Calu3 (cell line): ENCODE results near the gene KATNAL2. TPM values are rescaled to one million over a fixed set of nuclear protein-coding genes. Genes with fewer than 3 reads are reported as not detected.

ENCODE experiments used
- BruUV-seq: library from RNA; stranded (reverse); fragments of 400-500 nt; replicated peaks from 2 replicates; lab custom pipeline; 2021; lab: Mats Ljungman, UMichigan
- CTCF ChIA-PET: fragments of 300-600 bp; sonication (Branson Sonifier 250); formaldehyde crosslinking; loops from one replicate; lab custom pipeline; 2022; ENCODE audit warnings: antibody characterized with exemption; lab: Charles Lee
- DNase-seq: peaks from one replicate; pipeline ENCODE4 v3.0.0; 2022
- H3K27ac Mint-ChIP-seq: one replicate; pipeline ENCODE4 v1.8.0; 2022; ENCODE audit warnings: mixed read lengths; ENCODE audit not compliant: unreplicated experiment
- H3K27me3 Mint-ChIP-seq: one replicate; pipeline ENCODE4 v1.8.0; 2022; ENCODE audit warnings: mixed read lengths; ENCODE audit not compliant: unreplicated experiment
- H3K36me3 Mint-ChIP-seq: one replicate; pipeline ENCODE4 v1.8.0; 2022; ENCODE audit warnings: mild to moderate bottlenecking, moderate library complexity, mixed read lengths; ENCODE audit not compliant: insufficient read depth, unreplicated experiment
- H3K4me1 Mint-ChIP-seq: one replicate; pipeline ENCODE4 v1.8.0; 2022; ENCODE audit warnings: mild to moderate bottlenecking, low read depth, mixed read lengths; ENCODE audit not compliant: unreplicated experiment
- H3K4me3 Mint-ChIP-seq: one replicate; pipeline ENCODE4 v1.8.0; 2022; ENCODE audit warnings: mild to moderate bottlenecking, low read depth, moderate library complexity, mixed read lengths; ENCODE audit not compliant: unreplicated experiment
- H3K9me3 Mint-ChIP-seq: one replicate; pipeline ENCODE4 v1.8.0; 2022; ENCODE audit warnings: low read depth, mixed read lengths; ENCODE audit not compliant: unreplicated experiment
- intact Hi-C: fragments of 100-400 bp; cut with micrococcal nuclease; formaldehyde crosslinking; loops from one replicate; pipeline ENCODE4 v1.10.0; 2022; ENCODE audit not compliant: unreplicated experiment
- total RNA-seq: library from RNA; stranded (reverse); gene quantifications from 2 replicates; pipeline ENCODE4 v1.2.3, GENCODE V29; 2022
- TF ChIP-seq, protein P1 (sequence below): fragments of 200-600 bp; IDR thresholded peaks from one replicate; pipeline ENCODE4 v1.8.0; 2022; ENCODE audit warnings: antibody characterized with exemption; ENCODE audit not compliant: unreplicated experiment

KATNAL2 gene
- total RNA-seq, 1 experiment from 2014 or later, result 5.7 TPM

- CTCF ChIA-PET, result no interaction called here
- TF ChIP-seq, protein P1, sequence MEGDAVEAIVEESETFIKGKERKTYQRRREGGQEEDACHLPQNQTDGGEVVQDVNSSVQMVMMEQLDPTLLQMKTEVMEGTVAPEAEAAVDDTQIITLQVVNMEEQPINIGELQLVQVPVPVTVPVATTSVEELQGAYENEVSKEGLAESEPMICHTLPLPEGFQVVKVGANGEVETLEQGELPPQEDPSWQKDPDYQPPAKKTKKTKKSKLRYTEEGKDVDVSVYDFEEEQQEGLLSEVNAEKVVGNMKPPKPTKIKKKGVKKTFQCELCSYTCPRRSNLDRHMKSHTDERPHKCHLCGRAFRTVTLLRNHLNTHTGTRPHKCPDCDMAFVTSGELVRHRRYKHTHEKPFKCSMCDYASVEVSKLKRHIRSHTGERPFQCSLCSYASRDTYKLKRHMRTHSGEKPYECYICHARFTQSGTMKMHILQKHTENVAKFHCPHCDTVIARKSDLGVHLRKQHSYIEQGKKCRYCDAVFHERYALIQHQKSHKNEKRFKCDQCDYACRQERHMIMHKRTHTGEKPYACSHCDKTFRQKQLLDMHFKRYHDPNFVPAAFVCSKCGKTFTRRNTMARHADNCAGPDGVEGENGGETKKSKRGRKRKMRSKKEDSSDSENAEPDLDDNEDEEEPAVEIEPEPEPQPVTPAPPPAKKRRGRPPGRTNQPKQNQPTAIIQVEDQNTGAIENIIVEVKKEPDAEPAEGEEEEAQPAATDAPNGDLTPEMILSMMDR, result no peak
- H3K4me3 Mint-ChIP-seq, result no peak overlapping the region
- no peak for DNase-seq
- intact Hi-C loops, result no loop called here
- H3K27me3 Mint-ChIP-seq, result no peaks in the 10 kb centered on the region
- H3K4me1 Mint-ChIP-seq, result no peaks in the 10 kb centered on the region
- peaks cover 11% of the 10 kb centered on the region for H3K36me3 Mint-ChIP-seq
- H3K9me3 Mint-ChIP-seq, result no peaks in the 10 kb centered on the region
- no TSS peak for BruUV-seq
- H3K27ac Mint-ChIP-seq, result no peak overlapping the region
Observed at GRCh38 chr18:47108373-47108772, 191.0 kb downstream of the KATNAL2 start.

- Mint-ChIP-seq H3K27ac (no peak overlapping the region), H3K9me3 (no peaks in the 10 kb centered on the region), H3K36me3 (peaks cover 11% of the 10 kb centered on the region), H3K4me1 (no peaks in the 10 kb centered on the region), H3K4me3 (no peak overlapping the region), H3K27me3 (no peaks in the 10 kb centered on the region)
- TF ChIP-seq, protein P1, result no peak
- CTCF ChIA-PET, result no interaction called here
- BruUV-seq, result no TSS peak
- no peak for DNase-seq
- intact Hi-C loops, result no loop called here
Observed at GRCh38 chr18:47108998-47109405, 191.6 kb downstream of the KATNAL2 start.

GRCh38 chr18:47109720-47110119 is 192.3 kb downstream of the KATNAL2 start:
- no peaks in the 10 kb centered on the region for H3K4me1 Mint-ChIP-seq
- CTCF ChIA-PET, result no interaction called here
- no peak overlapping the region for H3K4me3 Mint-ChIP-seq
- no TSS peak for BruUV-seq
- no peaks in the 10 kb centered on the region for H3K9me3 Mint-ChIP-seq
- TF ChIP-seq, protein P1, result no peak
- intact Hi-C loops, result no loop called here
- peaks cover 11% of the 10 kb centered on the region for H3K36me3 Mint-ChIP-seq
- no peak for DNase-seq
- H3K27ac Mint-ChIP-seq, result no peak overlapping the region
- H3K27me3 Mint-ChIP-seq, result no peaks in the 10 kb centered on the region

DNA sequence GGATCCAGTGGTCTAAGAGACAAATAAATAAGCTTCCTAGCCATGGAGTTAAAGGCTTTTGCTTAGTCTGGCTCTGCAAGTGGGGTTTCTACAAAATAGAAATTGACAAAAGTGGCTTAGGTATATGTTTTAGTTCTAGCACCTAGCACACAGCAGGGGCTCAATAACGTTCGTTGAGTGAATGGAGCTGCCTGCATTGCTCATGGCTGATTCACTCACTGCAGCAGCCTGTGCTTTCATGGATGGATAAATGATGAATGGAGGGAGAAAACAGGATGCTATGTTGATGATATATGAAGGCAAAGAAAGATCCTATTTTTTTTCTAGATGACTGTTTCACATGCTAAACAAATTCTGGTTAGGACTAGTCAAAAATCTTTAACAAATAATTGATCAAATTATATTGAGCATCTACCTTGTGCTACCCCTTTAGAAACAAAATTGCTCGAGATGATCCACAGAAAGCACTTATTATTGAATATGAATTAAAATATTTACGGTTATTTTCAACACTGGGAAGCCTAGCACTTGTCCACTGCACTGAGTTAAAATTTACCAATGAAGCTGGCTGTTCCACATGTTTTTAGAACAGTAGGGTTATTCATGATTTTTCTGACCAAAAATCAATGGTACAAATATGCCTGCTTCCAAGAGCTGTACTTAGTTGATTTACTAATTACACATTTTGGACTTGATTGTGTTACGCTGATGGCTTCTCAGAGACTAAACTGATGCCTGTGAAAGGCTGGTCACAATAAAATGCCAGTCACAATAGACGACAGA is 193.3 kb downstream of the KATNAL2 start:
- DNase-seq, result no peak
- Mint-ChIP-seq H3K36me3 (peaks cover 11% of the 10 kb centered on the region), H3K4me3 (no peak overlapping the region), H3K27ac (no peak overlapping the region), H3K27me3 (no peaks in the 10 kb centered on the region), H3K9me3 (no peaks in the 10 kb centered on the region), H3K4me1 (no peaks in the 10 kb centered on the region)
- CTCF ChIA-PET, result interaction anchor here (0.9 kb wide), 1 partner anchor 64 kb away, joined by 3 read pairs; no protein-coding TSS in a partner anchor
- no TSS peak for BruUV-seq
- intact Hi-C loops, result no loop called here
- TF ChIP-seq, protein P1, result no peak
